Liver (tissue), 9 donors: Measurements from ENCODE around the gene CCDC178. TPM values are rescaled to one million over a fixed set of nuclear protein-coding genes. Genes with fewer than 3 reads are reported as not detected.

Experiments
- DNase-seq: peaks from one replicate; pipeline ENCODE4 v3.0.0-alpha.2; 2017; ENCODE audit warnings: low spot score
- H3K27ac ChIP-seq, 2 donors: one replicate each; pipeline ENCODE4 v1.7.0; 2013; ENCODE audit warnings: inconsistent platforms in 2 of 2, low read length in 2 of 2, control low read depth in 1 of 2, low read depth in 1 of 2, mild to moderate bottlenecking in 1 of 2
- H3K27me3 ChIP-seq, 4 donors: one replicate each; pipeline versions ENCODE4 v1.6.1 to v1.7.0; 2013; ENCODE audit warnings: low read length in 3 of 4, inconsistent platforms in 1 of 4, mild to moderate bottlenecking in 1 of 4, moderate library complexity in 1 of 4; ENCODE audit not compliant: control insufficient read depth in 4 of 4, insufficient read depth in 4 of 4
- H3K36me3 ChIP-seq, 4 donors: one replicate each; pipeline versions ENCODE4 v1.6.1 to v1.7.0; 2013; ENCODE audit warnings: low read length in 3 of 4, mild to moderate bottlenecking in 3 of 4, low read depth in 1 of 4, moderate library complexity in 1 of 4; ENCODE audit not compliant: control insufficient read depth in 4 of 4, insufficient read depth in 3 of 4
- H3K4me1 ChIP-seq, 4 donors: one replicate each; pipeline versions ENCODE4 v1.6.1 to v1.7.0; 2013; ENCODE audit warnings: low read length in 3 of 4, mild to moderate bottlenecking in 3 of 4, moderate library complexity in 1 of 4; ENCODE audit not compliant: control insufficient read depth in 4 of 4, insufficient read depth in 4 of 4
- H3K4me3 ChIP-seq, 3 donors: one replicate each; pipeline versions ENCODE4 v1.6.1 to v1.7.0; 2013; ENCODE audit warnings: low read length in 3 of 3, control low read depth in 1 of 3, low read depth in 1 of 3, mild to moderate bottlenecking in 1 of 3
- H3K9ac ChIP-seq, 2 donors: one replicate each; pipeline ENCODE4 v1.7.0; 2013; ENCODE audit warnings: low read length in 2 of 2, mild to moderate bottlenecking in 2 of 2, moderate library complexity in 2 of 2, control low read depth in 1 of 2, low read depth in 1 of 2
- H3K9me3 ChIP-seq, 4 donors: one replicate each; pipeline versions ENCODE4 v1.6.1 to v1.7.0; 2013; ENCODE audit warnings: low read length in 3 of 4; ENCODE audit not compliant: control insufficient read depth in 4 of 4
- ATF3 ChIP-seq: IDR thresholded peaks from 2 replicates; pipeline ENCODE4 v1.6.1; 2016; ENCODE audit warnings: antibody characterized with exemption
- CTCF ChIP-seq: fragments of 150-350 bp; IDR thresholded peaks from 2 replicates; pipeline ENCODE4 v1.5.1; 2017; ENCODE audit warnings: improper control_type of control experiment, low read depth, low read length; ENCODE audit not compliant: missing input control
- EGR1 ChIP-seq, 2 donors: IDR thresholded peaks; 2 replicates each; pipeline ENCODE4 v1.6.1; 2016 to 2018; ENCODE audit warnings: antibody characterized with exemption in 2 of 2, low read depth in 2 of 2
- FOXA1 ChIP-seq: IDR thresholded peaks from 2 replicates; pipeline ENCODE4 v1.6.1; 2016; ENCODE audit warnings: antibody characterized with exemption
- FOXA2 ChIP-seq: IDR thresholded peaks from 2 replicates; pipeline ENCODE4 v1.6.1; 2016; ENCODE audit warnings: antibody characterized with exemption
- GABPA ChIP-seq, 2 donors: IDR thresholded peaks in 1 of 2; conservative IDR thresholded peaks in 1 of 2; 2 replicates each; pipeline ENCODE4 v1.6.1; 2016; ENCODE audit warnings: antibody characterized with exemption in 2 of 2, mild to moderate bottlenecking in 1 of 2, moderate library complexity in 1 of 2
- HNF4A ChIP-seq, 2 donors: conservative IDR thresholded peaks; 2 replicates each; pipeline ENCODE4 v1.6.1; 2016; ENCODE audit warnings: antibody characterized with exemption in 2 of 2, mild to moderate bottlenecking in 2 of 2
- HNF4G ChIP-seq: IDR thresholded peaks from 2 replicates; pipeline ENCODE4 v1.6.1; 2016; ENCODE audit warnings: antibody characterized with exemption
- JUND ChIP-seq, 2 donors: IDR thresholded peaks; 2 replicates each; pipeline ENCODE4 v1.6.1; 2016; ENCODE audit warnings: antibody characterized with exemption in 2 of 2
- MAX ChIP-seq: IDR thresholded peaks from 2 replicates; pipeline ENCODE4 v1.6.1; 2016; ENCODE audit warnings: antibody characterized with exemption
- NR2F2 ChIP-seq: IDR thresholded peaks from 2 replicates; pipeline ENCODE4 v1.6.1; 2016; ENCODE audit warnings: antibody characterized with exemption
- RAD21 ChIP-seq, 2 donors: IDR thresholded peaks; 2 replicates each; pipeline ENCODE4 v1.6.1; 2016; ENCODE audit warnings: antibody characterized with exemption in 2 of 2, mild to moderate bottlenecking in 2 of 2
- REST ChIP-seq: IDR thresholded peaks from 2 replicates; pipeline ENCODE4 v1.6.1; 2016; ENCODE audit warnings: antibody characterized with exemption, mild to moderate bottlenecking
- RXRA ChIP-seq, 2 donors: IDR thresholded peaks; 2 replicates each; pipeline ENCODE4 v1.6.1; 2017 to 2018; ENCODE audit warnings: antibody characterized with exemption in 2 of 2, mild to moderate bottlenecking in 1 of 2
- SP1 ChIP-seq: IDR thresholded peaks from 2 replicates; pipeline ENCODE4 v1.6.1; 2018; ENCODE audit warnings: antibody characterized with exemption, mild to moderate bottlenecking
- TAF1 ChIP-seq: conservative IDR thresholded peaks from 2 replicates; pipeline ENCODE4 v1.6.1; 2016; ENCODE audit warnings: antibody characterized with exemption, mild to moderate bottlenecking
- YY1 ChIP-seq: IDR thresholded peaks from 2 replicates; pipeline ENCODE4 v1.6.1; 2016; ENCODE audit warnings: antibody characterized with exemption, mild to moderate bottlenecking
- ZBTB33 ChIP-seq: IDR thresholded peaks from 2 replicates; pipeline ENCODE4 v1.6.1; 2016; ENCODE audit warnings: antibody characterized with exemption
- polyA plus RNA-seq, 2 donors: library from polyadenylated mRNA; stranded (reverse) in 1 of 2; unstranded in 1 of 2; fragments of 200-250 nt in 1 of 2; fragments of >200 nt in 1 of 2; fragmentation: Nextera tagmentation in 1 of 2; extraction: Ambion mirVana in 1 of 2; gene quantifications; one replicate each; pipeline versions ENCODE4 v1.2.1 to v1.2.3, GENCODE V29; 2013 to 2015
- total RNA-seq, 2 donors: library from RNA; depleted of rRNA; stranded (reverse); fragments of >200 nt; gene quantifications; one replicate each; pipeline ENCODE4 v1.2.3, GENCODE V29; 2014
- donor health status: healthy.
- donor health status: healthy.
- donor health status: healthy.
- donor health status: healthy.
- donor health status: healthy.

CCDC178 gene
- total and polyA plus RNA-seq, 4 donors: not detected

- TF ChIP-seq YY1: no peak
Observed at GRCh38 chr18:33113416-33113815, 327.1 kb downstream of the CCDC178 start (continued).

- DNase-seq: no peak
- no peaks in the 10 kb centered on the region for H3K27me3 ChIP-seq
- no peaks in the 10 kb centered on the region for H3K4me1 ChIP-seq
- no peak overlapping the region for H3K4me3 ChIP-seq
- no peaks in the 10 kb centered on the region for H3K9me3 ChIP-seq
- TF ChIP-seq FOXA2: no peak
- TF ChIP-seq NR2F2: no peak
- TF ChIP-seq SP1: no peak
- TF ChIP-seq JUND (IDR thresholded peaks at IDR 0.05): no peak
- TF ChIP-seq CTCF: no peak
- no peak for TF ChIP-seq GABPA (IDR thresholded peaks at IDR 0.05 in 1 of 2, conservative IDR thresholded peaks at IDR 0.05 in 1 of 2)
- no peak for TF ChIP-seq YY1
- TF ChIP-seq HNF4G: no peak
- no peak for TF ChIP-seq REST
- no peak for TF ChIP-seq RXRA (IDR thresholded peaks at IDR 0.05)
- TF ChIP-seq FOXA1: no peak
- TF ChIP-seq EGR1 (IDR thresholded peaks at IDR 0.05; ENCODE audit: low read depth in 2 of 2): no peak
- no peak for TF ChIP-seq RAD21 (IDR thresholded peaks at IDR 0.05)
- no peak for TF ChIP-seq MAX
- no peak for TF ChIP-seq TAF1
- no peak for TF ChIP-seq ZBTB33
- TF ChIP-seq ATF3: no peak
- TF ChIP-seq HNF4A (conservative IDR thresholded peaks at IDR 0.05): no peak
- no peak overlapping the region for H3K9ac ChIP-seq
- no peak overlapping the region for H3K27ac ChIP-seq
- H3K36me3 ChIP-seq: no peaks in the 10 kb centered on the region
Observed at GRCh38 chr18:33107511-33107910, 333.0 kb downstream of the CCDC178 start.
